Gastroesophageal sphincter (tissue), 3 donors: ENCODE results near the gene NANOGP8.

Experiments used
- EP300 ChIP-seq: sonication (generic); formaldehyde crosslinking; IDR thresholded peaks from one replicate; pipeline ENCODE4 v1.6.1; 2017; ENCODE audit warnings: antibody characterized with exemption, mild to moderate bottlenecking
- POLR2A ChIP-seq, 2 donors: fragments of 450-650 bp; IDR thresholded peaks; one replicate each; pipeline ENCODE4 v1.6.1; 2017; ENCODE audit warnings: antibody characterized with exemption in 2 of 2, mild to moderate bottlenecking in 2 of 2, moderate library complexity in 1 of 2
- TF ChIP-seq, protein P1 (sequence below), 4 experiments: fragments of 200-600 bp in 2 of 4; fragments of 450-650 bp in 2 of 4; sonication (generic) in 1 of 4; IDR thresholded peaks; one replicate each; pipeline ENCODE4 v1.5.1; 2017 to 2019; ENCODE audit warnings: antibody characterized with exemption in 4 of 4, mild to moderate bottlenecking in 2 of 4, moderate library complexity in 2 of 4

DNA sequence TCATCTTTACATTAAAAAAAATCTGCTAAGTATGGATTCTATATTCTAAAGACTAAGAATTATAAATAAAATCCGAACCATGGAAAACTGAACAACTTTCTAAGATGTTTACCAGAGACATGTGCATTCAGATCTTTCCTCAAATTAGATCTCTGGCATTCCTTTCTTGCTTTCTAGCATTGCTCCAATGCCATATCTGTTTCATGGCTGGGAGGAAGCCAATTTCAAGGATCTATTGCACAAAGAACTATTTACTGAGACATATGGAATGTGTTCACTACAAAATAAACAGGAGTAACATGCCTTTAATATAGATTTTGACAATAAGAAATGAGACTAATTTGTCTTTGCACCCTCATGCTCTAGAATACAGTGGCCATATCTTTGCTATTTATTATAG lies 45.1 kb upstream of the NANOGP8 start:
- TF ChIP-seq, protein P1, sequence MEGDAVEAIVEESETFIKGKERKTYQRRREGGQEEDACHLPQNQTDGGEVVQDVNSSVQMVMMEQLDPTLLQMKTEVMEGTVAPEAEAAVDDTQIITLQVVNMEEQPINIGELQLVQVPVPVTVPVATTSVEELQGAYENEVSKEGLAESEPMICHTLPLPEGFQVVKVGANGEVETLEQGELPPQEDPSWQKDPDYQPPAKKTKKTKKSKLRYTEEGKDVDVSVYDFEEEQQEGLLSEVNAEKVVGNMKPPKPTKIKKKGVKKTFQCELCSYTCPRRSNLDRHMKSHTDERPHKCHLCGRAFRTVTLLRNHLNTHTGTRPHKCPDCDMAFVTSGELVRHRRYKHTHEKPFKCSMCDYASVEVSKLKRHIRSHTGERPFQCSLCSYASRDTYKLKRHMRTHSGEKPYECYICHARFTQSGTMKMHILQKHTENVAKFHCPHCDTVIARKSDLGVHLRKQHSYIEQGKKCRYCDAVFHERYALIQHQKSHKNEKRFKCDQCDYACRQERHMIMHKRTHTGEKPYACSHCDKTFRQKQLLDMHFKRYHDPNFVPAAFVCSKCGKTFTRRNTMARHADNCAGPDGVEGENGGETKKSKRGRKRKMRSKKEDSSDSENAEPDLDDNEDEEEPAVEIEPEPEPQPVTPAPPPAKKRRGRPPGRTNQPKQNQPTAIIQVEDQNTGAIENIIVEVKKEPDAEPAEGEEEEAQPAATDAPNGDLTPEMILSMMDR (IDR thresholded peaks at IDR 0.05): no peak
- TF ChIP-seq POLR2A (IDR thresholded peaks at IDR 0.05) (no peak), EP300 (no peak)
